ENCODE measurements around the gene SLC29A2. TPM values are rescaled to one million over a fixed set of nuclear protein-coding genes. Genes with fewer than 3 reads are reported as not detected.
A peak's percentile ranks its signal among the peaks of the same experiment; 100 is the strongest.

Gene SLC29A2
- total RNA-seq, 1 experiment from 2014 or later: 30.2 TPM

GRCh38 chr11:66343176-66343575 lies 28.4 kb downstream of the SLC29A2 start:
- Mint-ChIP-seq H3K4me3 (peak overlapping the region; percentile 96), H3K9me3 (no peaks in the 10 kb centered on the region), H3K4me1 (peaks cover 22% of the 10 kb centered on the region), H3K36me3 (peaks cover 10% of the 10 kb centered on the region), H3K27me3 (ENCODE audit: low read depth) (peaks cover 4% of the 10 kb centered on the region; the same call in 1 of the 2 replicates), H3K27ac (no peak overlapping the region; the same call in 1 of the 2 replicates)
- ChIA-PET POLR2A (no interaction called here), CTCF (interaction anchor here (2.9 kb wide), 1 partner anchor 30 kb away, joined by 20 read pairs; no protein-coding TSS in a partner anchor)
- no peak for TF ChIP-seq JAZF1 (CRISPR knock-in tag; IDR thresholded peaks at IDR 0.05)
- DNase-seq (ENCODE audit: low spot score) (no peak), ATAC-seq (no peak)

- ATAC-seq: no peak
- POLR2A ChIA-PET: no interaction called here
- CTCF ChIA-PET: interaction anchor here (0.9 to 1.2 kb wide), 2 partner anchors 22 to 29 kb away, joined by 6 read pairs; no protein-coding TSS in a partner anchor
- DNase-seq (ENCODE audit: low spot score): no peak
- H3K4me3 Mint-ChIP-seq: no peak overlapping the region
- H3K27ac Mint-ChIP-seq: no peak overlapping the region
- no peaks in the 10 kb centered on the region for H3K27me3 Mint-ChIP-seq (ENCODE audit: low read depth)
- TF ChIP-seq AFF4 (CRISPR knock-in tag; IDR thresholded peaks at IDR 0.05; ENCODE audit: borderline replicate concordance) (no peak), GRHL2 (CRISPR knock-in tag; IDR thresholded peaks at IDR 0.05; ENCODE audit: insufficient replicate concordance, severe bottlenecking) (no peak), NFYB (CRISPR knock-in tag; conservative IDR thresholded peaks at IDR 0.05; ENCODE audit: low read depth) (no peak), FOXP1 (CRISPR knock-in tag; IDR thresholded peaks at IDR 0.05; ENCODE audit: borderline replicate concordance) (no peak), E2F5 (CRISPR knock-in tag; IDR thresholded peaks at IDR 0.05) (no peak), CBFB (CRISPR knock-in tag; IDR thresholded peaks at IDR 0.05; ENCODE audit: low read depth) (no peak), ARID4B (CRISPR knock-in tag; IDR thresholded peaks at IDR 0.05; ENCODE audit: borderline replicate concordance) (no peak), ZBTB21 (CRISPR knock-in tag; IDR thresholded peaks at IDR 0.05; ENCODE audit: borderline replicate concordance) (no peak), CDX4 (CRISPR knock-in tag; IDR thresholded peaks at IDR 0.05; ENCODE audit: borderline replicate concordance) (no peak), NFE2L1 (CRISPR knock-in tag; IDR thresholded peaks at IDR 0.05) (no peak), CREM (CRISPR knock-in tag; IDR thresholded peaks at IDR 0.05) (no peak), ATF1 (CRISPR knock-in tag; IDR thresholded peaks at IDR 0.05) (no peak)
- H3K36me3 Mint-ChIP-seq: peaks cover 10% of the 10 kb centered on the region
- H3K9me3 Mint-ChIP-seq: no peaks in the 10 kb centered on the region
- H3K4me1 Mint-ChIP-seq: peaks cover 25% of the 10 kb centered on the region
Observed at GRCh38 chr11:66341502-66342126, 29.9 kb downstream of the SLC29A2 start.

Measured in WTC11 (cell line).